Thymus (tissue), 11 donors: Measurements from ENCODE around the gene MED31. TPM values are rescaled to one million over a fixed set of nuclear protein-coding genes. Genes with fewer than 3 reads are reported as not detected.
"Not testable (repeated sequence)": the region's sequence is repeated elsewhere in the genome, so short reads cannot be mapped to it uniquely, and the experiment has no call there.

Source experiments
- DNase-seq, 9 donors: peaks; one replicate each; pipeline ENCODE4 v3.0.0-alpha.2; 2013; ENCODE audit warnings: low spot score in 9 of 9, low read depth in 6 of 9, missing footprints in 1 of 9
- H3K27ac ChIP-seq, 2 donors: one replicate each; pipeline ENCODE4 v1.5.1; 2013; ENCODE audit warnings: control low read depth in 1 of 2, low read depth in 1 of 2, low read length in 1 of 2, mild to moderate bottlenecking in 1 of 2, moderate library complexity in 1 of 2
- H3K27me3 ChIP-seq, 2 donors: one replicate each; pipeline ENCODE4 v1.5.1; 2013; ENCODE audit warnings: low read length in 1 of 2; ENCODE audit not compliant: control insufficient read depth in 2 of 2, insufficient read depth in 1 of 2
- H3K36me3 ChIP-seq, 2 donors: one replicate each; pipeline ENCODE4 v1.5.1; 2013; ENCODE audit warnings: low read length in 1 of 2, mild to moderate bottlenecking in 1 of 2, moderate library complexity in 1 of 2; ENCODE audit not compliant: control insufficient read depth in 2 of 2, insufficient read depth in 2 of 2
- H3K4me1 ChIP-seq, 2 donors: one replicate each; pipeline ENCODE4 v1.5.1; 2013; ENCODE audit warnings: low read length in 2 of 2; ENCODE audit not compliant: control insufficient read depth in 2 of 2, insufficient read depth in 2 of 2
- H3K4me3 ChIP-seq, 2 donors: one replicate each; pipeline ENCODE4 v1.5.1; 2013; ENCODE audit warnings: low read length in 2 of 2, control low read depth in 1 of 2, mild to moderate bottlenecking in 1 of 2
- H3K9me3 ChIP-seq, 2 donors: one replicate each; pipeline ENCODE4 v1.5.1; 2013; ENCODE audit warnings: low read length in 1 of 2, mild to moderate bottlenecking in 1 of 2; ENCODE audit not compliant: control insufficient read depth in 2 of 2, insufficient read depth in 1 of 2
- WGBS: extraction: QIAGEN DNeasy Blood & Tissue Kit; methylation state at CpG from one replicate; pipeline ENCODE4 v1.1.7; 2013; 5-methylcytosine and 5-hydroxymethylcytosine counted together
- polyA plus RNA-seq: library from polyadenylated mRNA; stranded (reverse); fragments of 200-250 nt; gene quantifications from one replicate; pipeline ENCODE4 v1.2.3, GENCODE V29; 2013
- total RNA-seq: library from RNA; stranded (reverse); fragments of 120-200 nt; gene quantifications from one replicate; pipeline ENCODE4 v1.2.4, GENCODE V29; 2013
- donor health status: healthy.

Gene MED31
- total and polyA plus RNA-seq, 2 donors = 19.7 to 29.4 TPM

DNA sequence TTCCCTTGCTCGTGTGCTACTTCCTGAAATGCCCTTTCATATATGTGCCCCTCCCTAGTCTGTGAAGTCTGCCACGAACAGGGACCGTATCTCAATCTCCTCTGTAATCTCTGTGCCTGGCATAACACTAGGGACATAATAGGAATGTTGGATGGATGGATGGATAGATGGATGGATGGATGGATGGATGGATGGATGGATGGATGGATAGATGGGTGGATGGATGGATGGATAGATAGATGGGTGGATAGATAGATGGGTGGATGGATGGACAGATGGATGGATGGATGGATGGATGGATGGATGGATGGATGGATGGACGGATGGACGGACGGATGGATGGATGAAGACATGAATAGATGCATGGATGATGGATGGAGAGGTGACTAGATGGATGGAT, 40.6 kb upstream of the MED31 start:
- 61% methylated on average over 6 of the region's 6 CpGs for WGBS
- H3K4me3 ChIP-seq, H3K27ac ChIP-seq: not testable (repeated sequence)

DNA sequence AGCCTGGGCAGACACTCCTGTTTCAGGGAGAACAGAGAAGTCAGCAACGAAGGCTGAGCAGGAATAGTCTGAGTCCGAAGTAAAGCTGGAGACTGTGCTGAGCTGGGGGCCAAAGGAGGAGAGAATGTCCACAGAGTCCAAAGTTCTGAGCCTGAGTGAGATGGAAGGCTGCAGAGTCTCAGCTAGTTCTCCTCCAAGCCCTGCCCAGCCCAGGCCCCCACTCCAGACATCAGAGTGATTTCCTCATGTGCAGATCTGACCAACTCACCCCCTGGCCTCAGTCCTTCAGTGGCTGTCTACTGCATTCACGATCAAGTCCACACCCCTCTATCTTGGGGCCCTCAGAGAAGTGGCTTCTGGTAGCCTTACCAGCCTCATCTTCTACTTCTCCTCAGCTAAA, 40.1 kb upstream of the MED31 start:
- Histone ChIP-seq H3K27ac (no peak overlapping the region), H3K4me1 (no peaks in the 10 kb centered on the region), H3K9me3 (no peaks in the 10 kb centered on the region), H3K36me3 (no peaks in the 10 kb centered on the region), H3K4me3 (no peak overlapping the region), H3K27me3 (peaks cover 0 to 11% of the 10 kb centered on the region in 2 donors)
- WGBS = 91% methylated on average over 3 of the region's 3 CpGs
- DNase-seq = no peak

More for the DNA sequence above, 40.6 kb upstream of the MED31 start:
- DNase-seq, H3K9me3 ChIP-seq, H3K36me3 ChIP-seq, H3K4me1 ChIP-seq: not testable (repeated sequence)
- H3K27me3 ChIP-seq = peaks cover 0 to 12% of the 10 kb centered on the region in 2 donors

DNA sequence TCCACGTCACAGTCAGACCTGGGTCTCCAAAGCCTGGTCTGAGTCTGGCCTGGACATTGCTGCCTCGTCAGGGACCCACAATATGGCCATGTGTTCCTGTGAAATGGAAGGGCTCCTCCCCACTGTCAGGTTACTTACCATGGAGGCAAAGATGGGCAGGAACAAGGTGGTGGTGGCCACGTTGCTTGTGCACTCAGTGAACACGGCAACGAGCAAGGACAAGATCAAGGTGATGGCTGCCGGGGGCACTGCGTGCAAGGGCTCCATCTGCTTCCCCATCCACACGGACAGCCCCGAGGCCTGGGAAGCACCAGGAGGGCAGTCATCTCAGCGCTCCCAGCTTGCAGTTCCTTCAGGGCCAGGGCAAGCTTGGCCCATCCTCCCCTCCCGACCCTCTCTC, 39.2 kb upstream of the MED31 start:
- no peaks in the 10 kb centered on the region for H3K4me1 ChIP-seq
- no peaks in the 10 kb centered on the region for H3K36me3 ChIP-seq
- H3K27ac ChIP-seq = no peak overlapping the region
- no peaks in the 10 kb centered on the region for H3K9me3 ChIP-seq
- H3K4me3 ChIP-seq = no peak overlapping the region
- WGBS = 89% methylated on average over 11 of the region's 11 CpGs
- no peak for DNase-seq
- H3K27me3 ChIP-seq = peaks cover 0 to 9% of the 10 kb centered on the region in 2 donors

DNA sequence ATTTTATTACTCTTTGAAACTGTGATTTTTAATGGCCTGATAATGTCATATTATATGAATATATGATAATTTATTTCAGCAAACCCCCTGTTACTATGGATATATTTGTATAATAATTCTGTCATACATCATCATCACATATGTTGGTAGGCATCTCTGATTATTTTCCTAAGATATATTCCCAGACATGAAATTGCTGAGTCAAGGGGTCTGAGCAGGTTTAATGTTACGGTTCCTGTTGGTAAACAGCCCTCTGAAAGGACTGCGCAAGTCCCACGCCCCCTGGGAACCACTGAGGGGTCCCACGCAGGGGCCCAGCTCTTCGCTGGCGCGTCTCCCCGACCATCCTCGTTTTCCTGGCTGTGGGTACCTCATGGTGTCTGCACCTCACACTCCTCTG, 37.5 kb upstream of the MED31 start:
- Histone ChIP-seq H3K9me3 (no peaks in the 10 kb centered on the region), H3K27me3 (peaks cover 0 to 12% of the 10 kb centered on the region in 2 donors), H3K4me3 (no peak overlapping the region), H3K4me1 (no peaks in the 10 kb centered on the region), H3K36me3 (no peaks in the 10 kb centered on the region), H3K27ac (no peak overlapping the region)
- 87% methylated on average over 9 of the region's 9 CpGs for whole genome bisulfite sequencing
- no peak for DNase-seq

DNA sequence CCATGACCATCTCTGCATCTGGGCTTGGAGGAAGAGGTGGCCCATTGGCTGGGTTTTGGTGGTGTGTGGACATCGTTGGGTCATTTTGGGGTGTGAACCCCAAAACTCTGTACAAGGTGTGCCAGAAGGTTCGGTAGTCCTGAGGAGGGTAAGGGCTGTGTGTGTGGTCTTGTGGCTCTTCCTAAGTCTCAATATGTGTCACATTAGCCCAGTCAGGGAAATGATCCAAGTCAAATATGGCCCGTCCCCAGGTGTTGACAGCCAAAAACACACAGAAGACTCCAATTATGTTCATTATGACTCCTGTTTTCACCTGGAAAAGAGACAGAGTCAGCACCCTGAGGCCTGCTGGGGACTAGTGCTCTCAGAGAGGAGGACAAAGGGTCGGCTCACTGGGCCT, 34.6 kb upstream of the MED31 start:
- Histone ChIP-seq H3K36me3 (no peaks in the 10 kb centered on the region), H3K4me3 (no peak overlapping the region), H3K4me1 (no peaks in the 10 kb centered on the region), H3K9me3 (no peaks in the 10 kb centered on the region), H3K27ac (no peak overlapping the region), H3K27me3 (peaks cover 0 to 19% of the 10 kb centered on the region in 2 donors)
- DNase-seq = no peak
- 92% methylated on average over 4 of the region's 4 CpGs for WGBS

DNA sequence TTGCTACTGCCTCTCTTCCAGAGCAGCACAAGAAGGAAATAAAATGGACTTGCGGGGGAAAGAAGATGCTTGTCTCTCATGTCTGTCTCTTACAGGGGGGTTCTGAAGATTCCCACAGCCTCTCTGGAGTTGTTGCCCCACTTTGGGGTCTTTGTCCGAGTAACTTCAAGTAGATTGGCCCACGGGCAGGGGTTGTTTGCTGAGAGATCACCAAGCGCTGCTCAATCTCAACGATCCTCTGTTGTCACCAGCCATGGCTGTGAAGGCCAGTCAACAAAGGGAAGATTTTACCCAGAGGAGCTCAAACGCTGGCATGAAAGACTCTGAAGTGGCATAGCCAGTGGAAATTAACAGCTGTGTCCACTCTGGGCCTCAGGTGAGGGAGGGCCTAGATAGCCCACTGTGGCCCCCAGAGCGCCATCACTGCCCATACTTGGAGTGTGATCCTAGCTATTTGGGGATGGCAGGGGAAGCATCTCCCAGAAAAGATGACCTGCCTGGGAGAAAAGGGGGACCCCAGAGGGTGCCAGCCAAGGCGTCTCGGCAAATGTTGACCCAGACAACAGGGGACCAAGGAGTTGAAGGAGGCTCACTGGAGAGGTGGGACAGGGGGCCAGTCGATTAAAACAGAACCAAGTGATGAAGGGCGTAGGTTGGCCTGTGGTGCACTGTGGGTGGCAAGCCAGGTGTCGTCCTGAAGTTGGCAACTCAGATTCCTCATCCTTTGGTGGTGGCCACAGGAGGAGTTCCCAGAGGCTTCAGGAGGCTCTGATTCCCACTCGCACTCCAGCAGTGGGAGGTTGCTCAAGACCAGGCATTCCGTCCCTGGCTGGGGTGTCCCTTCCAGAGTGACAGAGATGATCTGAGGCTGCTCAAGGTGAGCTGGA, 33.7 kb upstream of the MED31 start:
- no peak overlapping the region for H3K27ac ChIP-seq
- no peaks in the 10 kb centered on the region for H3K4me1 ChIP-seq
- DNase-seq = no peak
- H3K36me3 ChIP-seq = no peaks in the 10 kb centered on the region
- WGBS = 96% methylated on average over 14 of the region's 14 CpGs
- H3K27me3 ChIP-seq = peaks cover 0 to 21% of the 10 kb centered on the region in 2 donors
- no peaks in the 10 kb centered on the region for H3K9me3 ChIP-seq
- no peak overlapping the region for H3K4me3 ChIP-seq

DNA sequence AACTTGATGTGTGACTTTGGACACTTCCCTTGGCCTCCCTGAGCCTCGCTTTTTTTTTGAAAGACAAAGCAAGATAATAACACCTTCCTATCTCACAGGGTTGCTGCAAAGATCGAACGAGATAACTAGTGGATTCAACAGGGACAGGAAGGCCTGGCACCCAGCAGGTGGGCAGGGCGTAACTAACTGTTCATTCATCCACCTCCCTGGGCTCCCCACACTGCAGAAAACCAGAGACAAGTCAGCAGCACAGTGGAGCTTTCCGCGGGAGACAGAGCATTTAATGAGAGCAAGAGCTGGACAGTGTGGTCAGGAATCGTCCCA, 33.0 kb upstream of the MED31 start:
- WGBS = 79% methylated on average over 7 of the region's 7 CpGs
- peaks cover 0 to 22% of the 10 kb centered on the region in 2 donors for H3K27me3 ChIP-seq

DNA sequence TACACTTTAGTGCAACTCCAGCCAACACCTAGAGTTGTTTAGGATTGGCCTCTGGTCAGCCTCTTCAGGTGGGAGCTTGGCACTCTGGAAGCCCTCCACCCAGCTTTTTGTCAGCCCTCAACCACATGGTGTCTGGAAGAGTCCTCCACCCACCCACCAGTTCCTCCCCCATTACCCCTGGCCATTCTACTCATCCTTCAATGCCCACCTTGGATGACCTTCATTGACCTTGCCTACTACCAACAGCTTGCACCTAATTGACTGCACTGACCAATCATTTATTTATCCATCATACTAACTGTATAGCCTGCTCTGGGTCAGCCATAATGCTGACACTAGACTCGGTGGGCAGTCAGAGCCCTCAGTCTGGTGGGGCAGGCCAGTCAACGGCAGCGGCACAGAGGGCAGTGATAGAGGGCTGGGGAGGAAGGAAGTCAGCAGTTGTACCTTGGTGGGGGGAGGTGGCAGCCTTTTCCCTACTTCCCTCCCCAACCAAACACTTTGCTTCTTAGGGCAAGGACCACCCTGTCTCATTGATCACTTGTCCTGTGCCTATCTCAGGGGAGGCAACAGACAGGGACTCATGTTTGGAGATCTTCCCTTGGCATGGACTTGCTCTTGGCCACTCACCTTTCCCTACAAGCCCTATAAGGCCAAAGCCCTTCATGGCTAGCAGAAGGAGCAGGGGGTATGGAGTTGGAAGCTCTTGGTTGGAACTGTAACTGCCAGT, 32.5 kb upstream of the MED31 start:
- H3K27me3 ChIP-seq = peaks cover 0 to 20% of the 10 kb centered on the region in 2 donors
- WGBS = 88% methylated on average over 3 of the region's 3 CpGs

More for the DNA sequence above, 33.0 kb upstream of the MED31 start:
- Histone ChIP-seq H3K9me3 (no peaks in the 10 kb centered on the region), H3K36me3 (no peaks in the 10 kb centered on the region), H3K4me1 (no peaks in the 10 kb centered on the region), H3K4me3 (no peak overlapping the region), H3K27ac (no peak overlapping the region)
- DNase-seq = no peak

DNA sequence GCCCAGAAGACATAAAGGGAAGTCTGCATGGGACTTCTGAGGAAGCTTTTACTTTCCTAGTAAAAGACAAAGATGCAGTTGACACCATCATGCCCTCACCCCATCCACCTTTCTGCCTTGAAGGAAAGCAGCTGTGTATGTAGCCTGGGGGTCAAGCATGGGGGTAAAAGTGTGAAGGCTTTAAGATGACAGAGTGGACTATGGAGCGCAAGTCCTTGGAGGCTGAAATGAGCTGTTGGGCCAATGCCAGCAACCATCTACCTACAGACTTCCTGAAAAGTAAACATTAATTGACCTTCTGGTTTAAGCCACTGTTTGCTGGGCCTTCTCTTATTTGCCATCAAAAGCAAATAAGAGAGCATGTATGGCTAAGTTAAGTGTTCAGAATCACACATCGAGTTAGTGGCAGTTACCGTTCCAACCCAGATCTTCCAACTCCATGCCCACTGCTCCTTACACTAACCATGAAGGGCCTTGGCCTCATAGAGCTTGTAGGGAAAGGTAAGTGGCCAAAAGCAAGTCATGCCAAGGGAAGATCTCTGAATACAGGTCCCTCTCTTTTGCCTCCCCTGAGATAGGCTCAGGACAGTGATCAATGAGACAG, 31.8 kb upstream of the MED31 start:
- Histone ChIP-seq H3K27me3 (peaks cover 0 to 26% of the 10 kb centered on the region in 2 donors), H3K36me3 (no peaks in the 10 kb centered on the region), H3K9me3 (no peaks in the 10 kb centered on the region), H3K4me1 (no peaks in the 10 kb centered on the region), H3K27ac (no peak overlapping the region), H3K4me3 (no peak overlapping the region)
- WGBS = 98% methylated on average over 3 of the region's 3 CpGs
- no peak for DNase-seq

More for the DNA sequence above, 32.5 kb upstream of the MED31 start:
- Histone ChIP-seq H3K9me3 (no peaks in the 10 kb centered on the region), H3K36me3 (no peaks in the 10 kb centered on the region), H3K4me3 (no peak overlapping the region), H3K4me1 (no peaks in the 10 kb centered on the region), H3K27ac (no peak overlapping the region)
- no peak for DNase-seq
